SK-N-MC (cell line): ENCODE measurements around the gene MTA1.

Experiments used
- EZH2 ChIP-seq: fragments of 200-600 bp; sonication (generic); IDR thresholded peaks from one replicate; pipeline ENCODE4 v1.6.1; 2017; ENCODE audit warnings: antibody characterized with exemption
- FOXP2 ChIP-seq: optimal IDR thresholded peaks from 2 replicates; pipeline ENCODE3; 2011; ENCODE audit warnings: mild to moderate bottlenecking, moderate library complexity; ENCODE audit not compliant: insufficient read depth; ENCODE audit errors: extremely low read length, control extremely low read depth
- POLR2AphosphoS5 ChIP-seq: IDR thresholded peaks from 2 replicates; pipeline ENCODE4 v1.6.1; 2012; ENCODE audit warnings: mild to moderate bottlenecking, low read depth, low read length, borderline replicate concordance

- TF ChIP-seq EZH2 (no peak), POLR2AphosphoS5 (no peak), FOXP2 (no peak)
These were observed 24.1 kb upstream of the MTA1 start for GRCh38 chr14:105395538-105395854.
